NCI-H2171 treated with DMSO at 0.1 percent for 48 hours (cell line): ENCODE data around the gene IL17RE.

Source experiments
- DNase-seq: peaks from one replicate; lab custom pipeline; 2025; lab: John Stamatoyannopoulos, UW

IL17RE gene

DNA sequence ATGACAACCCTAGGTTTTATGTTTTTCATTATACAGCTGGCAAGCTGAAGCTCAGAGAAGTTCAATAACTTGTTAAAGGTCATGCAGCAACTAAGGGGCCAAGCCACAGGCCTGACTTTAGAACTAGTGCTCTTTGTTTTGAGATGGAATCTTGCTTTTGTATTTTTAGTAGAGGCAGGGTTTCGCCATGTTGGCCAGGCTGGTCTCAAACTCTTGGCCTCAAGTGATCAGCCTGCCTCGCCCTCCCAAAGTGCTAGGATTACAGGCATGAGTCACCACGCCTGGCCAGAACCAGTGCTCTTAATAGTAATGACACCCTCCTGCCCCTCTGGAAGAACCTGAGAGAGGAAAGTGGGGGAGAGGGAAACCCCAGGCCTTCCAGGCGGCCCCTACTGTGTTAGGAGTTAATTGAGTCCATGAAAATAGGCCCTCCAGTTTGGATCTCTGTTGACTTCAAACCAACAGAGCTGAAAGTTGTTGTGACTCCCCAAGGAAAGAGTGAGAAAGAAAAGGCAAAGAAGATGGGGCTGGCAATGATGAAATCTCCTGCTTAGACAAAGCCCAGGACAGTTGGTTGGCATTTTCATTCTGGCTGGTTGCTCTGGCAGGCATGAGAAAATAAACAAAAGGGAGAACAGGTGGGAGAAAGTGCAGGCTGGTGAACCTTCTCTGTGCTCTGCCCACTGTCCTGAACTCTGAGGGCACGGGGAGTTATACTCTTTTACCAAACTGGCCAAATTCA lies 53.1 kb downstream of the IL17RE start:
- DNase-seq = peak; percentile 21

DNA sequence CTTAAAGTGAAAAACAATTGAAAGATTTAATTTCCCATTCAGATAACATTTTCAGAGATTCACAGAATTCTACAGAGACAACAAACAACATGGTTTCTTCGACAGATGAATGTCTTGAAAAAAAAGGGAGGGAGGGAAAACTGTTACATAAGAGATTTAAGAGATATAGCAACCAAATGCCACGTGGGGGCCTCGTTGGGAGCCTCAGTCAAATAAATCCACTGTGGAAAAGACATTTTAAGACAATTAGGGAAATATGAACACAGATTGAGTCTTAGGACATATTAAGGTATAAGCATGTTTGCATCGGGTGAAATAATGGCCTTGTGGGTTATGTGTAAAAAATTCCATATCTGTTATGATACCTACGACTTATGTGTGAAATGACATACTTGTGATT lies 54.6 kb downstream of the IL17RE start:
- peak; percentile 8 for DNase-seq

DNA sequence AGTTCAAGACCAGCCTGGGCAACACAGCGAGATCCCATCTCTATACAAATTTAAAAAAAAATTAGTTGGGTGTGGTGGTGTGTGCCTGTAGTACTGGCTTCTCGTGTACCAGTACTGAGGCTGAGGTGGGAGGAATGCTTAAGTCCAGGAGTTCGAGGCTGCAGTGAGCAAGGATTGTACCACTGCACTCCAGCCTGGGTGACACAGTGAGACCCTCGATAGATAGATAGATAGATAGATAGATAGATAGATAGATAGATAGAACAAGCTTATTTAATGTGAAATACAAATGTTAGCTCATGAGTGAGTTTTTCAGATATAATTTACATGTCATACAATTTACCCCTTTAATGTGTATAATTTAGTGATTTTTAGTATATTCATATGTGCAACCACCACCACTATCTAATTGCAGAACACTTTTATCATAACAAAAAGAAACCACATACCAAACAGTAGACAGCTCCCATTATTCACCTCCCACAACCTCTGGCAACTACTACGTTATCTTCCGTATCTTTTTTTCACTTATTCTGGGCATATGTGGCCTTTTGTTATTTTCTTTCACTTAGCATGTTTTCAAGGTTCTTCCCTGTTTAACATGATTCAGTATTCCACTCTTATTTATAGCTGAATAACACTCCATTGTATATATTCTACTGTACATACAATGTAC lies 62.7 kb downstream of the IL17RE start:
- DNase-seq = no peak
